SU-DHL-6 (cell line): Measurements from ENCODE around the gene KLHL1.

Source experiments
- CTCF ChIP-seq: fragments of 200-600 bp; sonication (generic); IDR thresholded peaks from one replicate; pipeline ENCODE4 v1.5.1; 2017; ENCODE audit warnings: antibody characterized with exemption, mild to moderate bottlenecking, low read length, moderate library complexity; ENCODE audit not compliant: insufficient read depth, poor library complexity, severe bottlenecking
- EZH2phosphoT487 ChIP-seq: fragments of 200-600 bp; sonication (generic), shearing (Covaris generic); conservative IDR thresholded peaks from 2 replicates; pipeline ENCODE4 v1.6.1; 2018; ENCODE audit warnings: mild to moderate bottlenecking, antibody characterized with exemption, low read length, moderate library complexity, mixed read lengths

GRCh38 chr13:69677343-69677742, 430.9 kb downstream of the KLHL1 start:
- TF ChIP-seq CTCF (no peak), EZH2phosphoT487 (no peak)
